Smooth muscle cell (in vitro differentiated cells): ENCODE results near the gene LPAR1. TPM values are rescaled to one million over a fixed set of nuclear protein-coding genes. Genes with fewer than 3 reads are reported as not detected.

Experiments
- DNase-seq: peaks from one replicate; lab custom pipeline; 2025; ENCODE audit not compliant: unreplicated experiment; lab: John Stamatoyannopoulos, UW
- H2AFZ ChIP-seq: fragments of 200-600 bp; sonication (generic); 2 replicates; pipeline ENCODE4 v1.6.0; 2016; ENCODE audit warnings: antibody characterized with exemption, low read depth, mild to moderate bottlenecking
- H3F3A ChIP-seq: fragments of 200-600 bp; sonication (generic); 2 replicates; pipeline ENCODE4 v1.6.0; 2017; ENCODE audit warnings: antibody characterized with exemption, low read depth
- H3K27ac ChIP-seq: fragments of 200-600 bp; sonication (generic); 2 replicates; pipeline ENCODE4 v1.5.1; 2016; ENCODE audit warnings: low read depth, mild to moderate bottlenecking
- H3K27me3 ChIP-seq: fragments of 200-600 bp; sonication (generic); 2 replicates; pipeline ENCODE4 v1.6.1; 2016; ENCODE audit warnings: low read depth, mild to moderate bottlenecking
- H3K36me3 ChIP-seq: fragments of 200-600 bp; sonication (generic); 2 replicates; pipeline ENCODE4 v1.5.1; 2016; ENCODE audit warnings: low read depth
- H3K4me1 ChIP-seq: fragments of 200-600 bp; sonication (generic); 2 replicates; pipeline ENCODE4 v1.5.1; 2016; ENCODE audit warnings: low read depth
- H3K4me2 ChIP-seq: fragments of 200-600 bp; sonication (generic); 2 replicates; pipeline ENCODE4 v1.6.0; 2016; ENCODE audit warnings: mild to moderate bottlenecking
- H3K4me3 ChIP-seq: fragments of 200-600 bp; sonication (generic); 2 replicates; pipeline ENCODE4 v1.5.1; 2016; ENCODE audit warnings: mild to moderate bottlenecking
- H3K79me2 ChIP-seq: fragments of 200-600 bp; sonication (generic); 2 replicates; pipeline ENCODE4 v1.6.0; 2016; ENCODE audit warnings: low read depth, mild to moderate bottlenecking
- H3K9ac ChIP-seq: fragments of 200-600 bp; sonication (generic); 2 replicates; pipeline ENCODE4 v1.6.0; 2016; ENCODE audit warnings: low read depth
- H3K9me3 ChIP-seq: fragments of 200-600 bp; sonication (generic); replicated peaks from 2 replicates; pipeline ENCODE4 v1.5.1; 2016; ENCODE audit warnings: low read depth
- H4K20me1 ChIP-seq: fragments of 200-600 bp; sonication (generic); 2 replicates; pipeline ENCODE4 v1.6.0; 2016; ENCODE audit warnings: low read depth
- CTCF ChIP-seq: fragments of 200-600 bp; sonication (generic); IDR thresholded peaks from 2 replicates; pipeline ENCODE4 v1.5.1; 2017; ENCODE audit warnings: borderline replicate concordance, mild to moderate bottlenecking, antibody characterized with exemption; ENCODE audit not compliant: insufficient read depth, poor library complexity, severe bottlenecking
- WGBS: methylation state at CpG from one replicate; pipeline ENCODE4 v1.1.7; 2016; ENCODE audit warnings: low lambda C conversion rate; 5-methylcytosine and 5-hydroxymethylcytosine counted together
- polyA plus RNA-seq: library from polyadenylated mRNA; unstranded; fragments of >200 nt; fragmentation: Nextera tagmentation; extraction: Ambion mirVana; gene quantifications from 2 replicates; pipeline ENCODE4 v1.2.1, GENCODE V29; 2016
- total RNA-seq: library from RNA; depleted of rRNA; stranded (reverse); fragments of >200 nt; gene quantifications from 2 replicates; pipeline ENCODE4 v1.2.3, GENCODE V29; 2014

Gene LPAR1
- total and polyA plus RNA-seq, 2 experiments from 2014 or later: 20.5 to 21.3 TPM

- H3K79me2 ChIP-seq: no peaks in the 10 kb centered on the region
- no peak for TF ChIP-seq CTCF
- H3K9ac ChIP-seq: no peak overlapping the region
- H4K20me1 ChIP-seq: peaks cover 57% of the 10 kb centered on the region
- H3K27ac ChIP-seq: no peak overlapping the region
- H3F3A ChIP-seq: peaks cover 10% of the 10 kb centered on the region
- no peaks in the 10 kb centered on the region for H3K9me3 ChIP-seq
- no peaks in the 10 kb centered on the region for H3K27me3 ChIP-seq
- peaks cover 10% of the 10 kb centered on the region for H3K4me1 ChIP-seq
- 95% methylated on average over 1 of the region's 1 CpG for WGBS
- H3K4me2 ChIP-seq: no peak overlapping the region
- H3K4me3 ChIP-seq: no peak overlapping the region
- no peak overlapping the region for H2AFZ ChIP-seq
- DNase-seq: no peak
- H3K36me3 ChIP-seq: no peaks in the 10 kb centered on the region
Measured at GRCh38 chr9:110997847-110998246, 40.4 kb downstream of the LPAR1 start.

GRCh38 chr9:110996436-110997220, 41.6 kb downstream of the LPAR1 start:
- H3K79me2 ChIP-seq: no peaks in the 10 kb centered on the region
- DNase-seq: no peak
- no peaks in the 10 kb centered on the region for H3K36me3 ChIP-seq
- H3K4me2 ChIP-seq: peak overlapping the region; percentile 13
- H3K9ac ChIP-seq: no peak overlapping the region
- H2AFZ ChIP-seq: no peak overlapping the region
- no peak for TF ChIP-seq CTCF
- H3K9me3 ChIP-seq: no peaks in the 10 kb centered on the region
- no peak overlapping the region for H3K27ac ChIP-seq
- no peak overlapping the region for H3K4me3 ChIP-seq
- peaks cover 10% of the 10 kb centered on the region for H3F3A ChIP-seq
- 86% methylated on average over 9 of the region's 9 CpGs for WGBS
- peaks cover 57% of the 10 kb centered on the region for H4K20me1 ChIP-seq
- no peaks in the 10 kb centered on the region for H3K27me3 ChIP-seq
- peaks cover 10% of the 10 kb centered on the region for H3K4me1 ChIP-seq

GRCh38 chr9:110995420-110996340, 42.6 kb downstream of the LPAR1 start:
- H3K4me2 ChIP-seq: peak overlapping the region; percentile 73

More at GRCh38 chr9:110995420-110996340, 42.6 kb downstream of the LPAR1 start:
- no peak for DNase-seq
- WGBS: 34% methylated on average over 6 of the region's 6 CpGs
- peak overlapping the region; percentile 70 for H3K27ac ChIP-seq
- H3K9me3 ChIP-seq: no peaks in the 10 kb centered on the region
- no peak overlapping the region for H2AFZ ChIP-seq
- H3F3A ChIP-seq: peaks cover 10% of the 10 kb centered on the region
- H3K4me1 ChIP-seq: peaks cover 10% of the 10 kb centered on the region
- H3K9ac ChIP-seq: no peak overlapping the region
- H3K36me3 ChIP-seq: no peaks in the 10 kb centered on the region
- H4K20me1 ChIP-seq: peaks cover 48% of the 10 kb centered on the region
- peaks cover under 1% of the 10 kb centered on the region for H3K79me2 ChIP-seq
- no peak overlapping the region for H3K4me3 ChIP-seq
- TF ChIP-seq CTCF: no peak
- no peaks in the 10 kb centered on the region for H3K27me3 ChIP-seq
